HCT116 (cell line): ENCODE data around the gene PIK3R6. TPM values are rescaled to one million over a fixed set of nuclear protein-coding genes. Genes with fewer than 3 reads are reported as not detected.

ENCODE experiments used
- ATAC-seq: fragments of 200-7000 bp; cut with Tn5 transposase; 2 replicates; pipeline ENCODE4 v1.9.1; 2020; ENCODE audit warnings: mild to moderate bottlenecking, moderate library complexity
- BruUV-seq: library from RNA; stranded (reverse); fragments of 400-500 nt; replicated peaks from 2 replicates; lab custom pipeline; 2021; lab: Mats Ljungman, UMichigan
- CTCF ChIA-PET: fragments of 300-600 bp; sonication (Branson Sonifier 250); formaldehyde crosslinking; loops from one replicate; lab custom pipeline; 2021; ENCODE audit warnings: antibody characterized with exemption; lab: Charles Lee
- POLR2A ChIA-PET: fragments of 300-600, 350-600 bp; sonication (Branson Sonifier 250); formaldehyde crosslinking; loops from one replicate; lab custom pipeline; 2021; ENCODE audit warnings: antibody characterized with exemption; lab: Charles Lee
- RAD21 ChIA-PET, 2 experiments: fragments of 300-600 bp; sonication (Branson Sonifier 250); formaldehyde crosslinking; loops; one replicate each; lab custom pipeline; 2023; ENCODE audit warnings: low total read pairs in 2 of 2; ENCODE audit not compliant: uncharacterized antibody in 2 of 2, unreplicated experiment in 2 of 2, low non-redundant PET in 1 of 2; lab: Charles Lee
- DNase-seq: peaks from one replicate; pipeline ENCODE4 v3.0.0-alpha.2; 2010; ENCODE audit warnings: low read depth, low spot score
- H2AFZ ChIP-seq: fragments of 200-600 bp; shearing (Covaris generic), sonication (generic); 2 replicates; pipeline ENCODE4 v1.6.1; 2017; ENCODE audit warnings: low read depth, mixed run types, mixed read lengths, antibody characterized with exemption, low read length; ENCODE audit not compliant: poor library complexity, severe bottlenecking
- H3K27ac ChIP-seq: 2 replicates; pipeline ENCODE4 v1.5.1; 2012; ENCODE audit warnings: low read depth, low read length
- H3K27me3 ChIP-seq: fragments of 200-600 bp; sonication (generic); 2 replicates; pipeline ENCODE4 v1.6.1; 2016; ENCODE audit warnings: mixed run types, low read length, mixed read lengths; ENCODE audit not compliant: insufficient read depth
- H3K36me3 ChIP-seq, 2 experiments: fragments of 200-500 bp in 1 of 2; fragments of 200-600 bp in 1 of 2; sonication (Bioruptor generic) in 1 of 2; sonication (generic) in 1 of 2; 2 replicates each; pipeline versions ENCODE4 v1.5.1 to v1.6.1; 2014 to 2016; ENCODE audit warnings: low read length in 2 of 2, inconsistent platforms in 1 of 2, mixed read lengths in 1 of 2, mixed run types in 1 of 2; ENCODE audit not compliant: insufficient read depth in 2 of 2, control insufficient read depth in 1 of 2
- H3K4me1 ChIP-seq, 2 experiments: fragments of 200-600 bp in 1 of 2; sonication (generic) in 1 of 2; 2 replicates each; pipeline versions ENCODE4 v1.5.1 to v1.6.1; 2012 to 2017; ENCODE audit warnings: low read length in 2 of 2, inconsistent platforms in 1 of 2, mild to moderate bottlenecking in 1 of 2, mixed read lengths in 1 of 2, mixed run types in 1 of 2, moderate library complexity in 1 of 2; ENCODE audit not compliant: insufficient read depth in 2 of 2, control insufficient read depth in 1 of 2
- H3K4me2 ChIP-seq: fragments of 200-600 bp; sonication (generic); 2 replicates; pipeline ENCODE4 v1.6.1; 2017; ENCODE audit warnings: mixed run types, low read length, mixed read lengths
- H3K4me3 ChIP-seq, 2 experiments: fragments of 200-600 bp in 1 of 2; sonication (generic) in 1 of 2; replicated peaks in 1 of 2; 2 replicates each; pipeline ENCODE4 v1.5.1; 2011 to 2016; ENCODE audit warnings: low read length in 2 of 2, control low read depth in 1 of 2, low read depth in 1 of 2, mild to moderate bottlenecking in 1 of 2, mixed read lengths in 1 of 2, mixed run types in 1 of 2
- H3K79me2 ChIP-seq: fragments of 200-600 bp; sonication (generic); 2 replicates; pipeline ENCODE4 v1.6.1; 2017; ENCODE audit warnings: mild to moderate bottlenecking, mixed run types, low read length, moderate library complexity, mixed read lengths; ENCODE audit not compliant: insufficient read depth
- H3K9ac ChIP-seq: fragments of 200-600 bp; sonication (generic); 2 replicates; pipeline ENCODE4 v1.6.1; 2016; ENCODE audit warnings: low read length, mixed read lengths
- H3K9me2 ChIP-seq: fragments of 200-600 bp; sonication (generic), shearing (Covaris generic); 2 replicates; pipeline ENCODE4 v1.6.1; 2017; ENCODE audit warnings: mixed run types, mild to moderate bottlenecking, moderate library complexity; ENCODE audit not compliant: insufficient read depth
- H3K9me3 ChIP-seq, 2 experiments: fragments of 200-500 bp in 1 of 2; fragments of 200-600 bp in 1 of 2; sonication (Bioruptor generic) in 1 of 2; sonication (generic) in 1 of 2; 2 replicates each; pipeline ENCODE4 v1.6.1; 2014 to 2017; ENCODE audit warnings: low read length in 2 of 2, mixed read lengths in 2 of 2, inconsistent platforms in 1 of 2, low read depth in 1 of 2, mild to moderate bottlenecking in 1 of 2, mixed run types in 1 of 2, moderate library complexity in 1 of 2; ENCODE audit not compliant: control insufficient read depth in 1 of 2, insufficient read depth in 1 of 2
- H4K20me1 ChIP-seq: fragments of 200-600 bp; sonication (generic), shearing (Covaris generic); 2 replicates; pipeline ENCODE4 v1.6.1; 2017; ENCODE audit warnings: mixed run types, mild to moderate bottlenecking, moderate library complexity; ENCODE audit not compliant: insufficient read depth
- ATF3 ChIP-seq: IDR thresholded peaks from 2 replicates; pipeline ENCODE4 v1.6.1; 2012
- CBX3 ChIP-seq: IDR thresholded peaks from 2 replicates; pipeline ENCODE4 v1.6.1; 2012; ENCODE audit warnings: low read depth
- CTCF ChIP-seq, 3 experiments: fragments of 200-600 bp in 1 of 3; sonication (generic) in 1 of 3; IDR thresholded peaks in 2 of 3; conservative IDR thresholded peaks in 1 of 3; 2 replicates each; pipeline ENCODE4 v1.5.1; 2012 to 2017; ENCODE audit warnings: low read depth in 2 of 3, low read length in 2 of 3, antibody characterized with exemption in 1 of 3, borderline replicate concordance in 1 of 3, control low read depth in 1 of 3, mild to moderate bottlenecking in 1 of 3, mixed read lengths in 1 of 3, mixed run types in 1 of 3, moderate library complexity in 1 of 3; ENCODE audit not compliant: insufficient read depth in 1 of 3
- EGR1 ChIP-seq: IDR thresholded peaks from 2 replicates; pipeline ENCODE4 v1.6.1; 2012; ENCODE audit warnings: low read depth
- ELF1 ChIP-seq: IDR thresholded peaks from 2 replicates; pipeline ENCODE4 v1.6.1; 2012; ENCODE audit warnings: low read depth, borderline replicate concordance
- EZH2phosphoT487 ChIP-seq: fragments of 200-600 bp; IDR thresholded peaks from 2 replicates; pipeline ENCODE4 v1.6.1; 2018; ENCODE audit warnings: antibody characterized with exemption, borderline replicate concordance
- POLR2A ChIP-seq: IDR thresholded peaks from 2 replicates; pipeline ENCODE4 v1.7.0; 2011; ENCODE audit warnings: borderline replicate concordance; ENCODE audit not compliant: insufficient read depth, insufficient read length; ENCODE audit errors: extremely low read depth
- RAD21 ChIP-seq: IDR thresholded peaks from 2 replicates; pipeline ENCODE4 v1.6.1; 2012; ENCODE audit warnings: low read depth, mild to moderate bottlenecking
- SIN3A ChIP-seq: IDR thresholded peaks from 2 replicates; pipeline ENCODE4 v1.6.1; 2012; ENCODE audit warnings: low read depth
- SP1 ChIP-seq: IDR thresholded peaks from 2 replicates; pipeline ENCODE4 v1.6.1; 2012; ENCODE audit warnings: low read depth
- SRF ChIP-seq: IDR thresholded peaks from 2 replicates; pipeline ENCODE4 v1.6.1; 2012; ENCODE audit warnings: low read depth
- ZBTB33 ChIP-seq: IDR thresholded peaks from 2 replicates; pipeline ENCODE4 v1.6.1; 2011; ENCODE audit warnings: mild to moderate bottlenecking, low read length, moderate library complexity; ENCODE audit not compliant: insufficient replicate concordance; ENCODE audit errors: extremely low read depth
- intact Hi-C: fragments of 100-400 bp; cut with micrococcal nuclease; formaldehyde crosslinking; loops from 2 replicates; pipeline ENCODE4 v1.10.0; 2022
- total RNA-seq: library from RNA; stranded (reverse); gene quantifications from one replicate; pipeline ENCODE4 v1.2.1, GENCODE V29; 2021; ENCODE audit not compliant: unreplicated experiment
- TF ChIP-seq, protein P1 (sequence below): IDR thresholded peaks from 2 replicates; pipeline ENCODE4 v1.6.1; 2012

The PIK3R6 gene
- total RNA-seq, 1 experiment from 2014 or later: 0.07 TPM

GRCh38 chr17:8843344-8843743, 24.1 kb downstream of the PIK3R6 start:
- intact Hi-C loops: no loop called here
- Histone ChIP-seq H3K27ac (no peak overlapping the region), H3K9me3 (no peaks in the 10 kb centered on the region), H3K9me2 (no peaks in the 10 kb centered on the region), H3K4me3 (no peak overlapping the region), H3K4me1 (peaks cover 0 to 3% of the 10 kb centered on the region in 2 experiments; a peak in 1 of 4 replicates), H3K79me2 (no peaks in the 10 kb centered on the region), H3K36me3 (no peaks in the 10 kb centered on the region), H2AFZ (no peak overlapping the region), H4K20me1 (no peaks in the 10 kb centered on the region; the same call in 1 of the 2 replicates), H3K9ac (no peak overlapping the region), H3K4me2 (no peak overlapping the region), H3K27me3 (no peaks in the 10 kb centered on the region)
- CTCF ChIA-PET: interaction anchor here (0.9 kb wide), 1 partner anchor 11 kb away, joined by 3 read pairs; no protein-coding TSS in a partner anchor
- no peak for ATAC-seq
- RAD21 ChIA-PET: no interaction called here
- no peak for DNase-seq
- POLR2A ChIA-PET: no interaction called here
- TF ChIP-seq, protein P1, sequence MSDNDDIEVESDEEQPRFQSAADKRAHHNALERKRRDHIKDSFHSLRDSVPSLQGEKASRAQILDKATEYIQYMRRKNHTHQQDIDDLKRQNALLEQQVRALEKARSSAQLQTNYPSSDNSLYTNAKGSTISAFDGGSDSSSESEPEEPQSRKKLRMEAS: no peak
- TF ChIP-seq EZH2phosphoT487: no peak
- no peak for TF ChIP-seq ELF1
- no peak for TF ChIP-seq EGR1
- no TSS peak for BruUV-seq

- H2AFZ ChIP-seq: no peak overlapping the region
- no peak overlapping the region for H3K9ac ChIP-seq
- no peaks in the 10 kb centered on the region for H3K9me2 ChIP-seq
- no peaks in the 10 kb centered on the region for H3K9me3 ChIP-seq
- H3K4me1 ChIP-seq: peaks cover 0 to 1% of the 10 kb centered on the region in 2 experiments; a peak in 1 of 4 replicates
- H3K36me3 ChIP-seq: no peaks in the 10 kb centered on the region
- H3K27ac ChIP-seq: no peak overlapping the region
- no peak for DNase-seq
- no peak overlapping the region for H3K4me2 ChIP-seq
- CTCF ChIA-PET: no interaction called here
- POLR2A ChIA-PET: interaction anchor here (0.6 kb wide), 1 partner anchor 152 kb away, joined by 3 read pairs; no protein-coding TSS in a partner anchor
- H3K27me3 ChIP-seq: no peaks in the 10 kb centered on the region
- no peaks in the 10 kb centered on the region for H3K79me2 ChIP-seq
- no peak for TF ChIP-seq RAD21
- no peak for TF ChIP-seq SP1
- no peak for TF ChIP-seq POLR2A
- no peak for TF ChIP-seq CBX3
- no peak for TF ChIP-seq CTCF (IDR thresholded peaks at IDR 0.05 in 2 of 3, conservative IDR thresholded peaks at IDR 0.05 in 1 of 3; ENCODE audit: borderline replicate concordance in 1 of 3, insufficient read depth in 1 of 3, low read depth in 2 of 3, low read length in 2 of 3)
- TF ChIP-seq SRF: no peak
- TF ChIP-seq SIN3A: no peak
- no peak for TF ChIP-seq ZBTB33
- no peak for TF ChIP-seq ATF3
- TF ChIP-seq, all 23 proteins: peak for 0
- RAD21 ChIA-PET: no interaction called here
- Histone ChIP-seq H4K20me1 (no peaks in the 10 kb centered on the region; the same call in 1 of the 2 replicates), H3K4me3 (no peak overlapping the region)
- intact Hi-C loops: no loop called here
- no TSS peak for BruUV-seq
- ATAC-seq: no peak
These were observed 25.6 kb downstream of the PIK3R6 start for GRCh38 chr17:8841844-8842243.
